Measurements from ENCODE around the gene CTNNBIP1. TPM values are rescaled to one million over a fixed set of nuclear protein-coding genes. Genes with fewer than 3 reads are reported as not detected.

The CTNNBIP1 gene
- total and polyA plus RNA-seq, 2 donors from 2014 or later: 21.9 to 26.4 TPM

GRCh38 chr1:9847269-9847668, 62.8 kb downstream of the CTNNBIP1 start:
- H3K9me3 ChIP-seq (ENCODE audit: control insufficient read depth in 2 of 3, insufficient read depth in 1 of 3, low read length in 3 of 3): no peaks in the 10 kb centered on the region
- FAIRE-seq (no peak), DNase-seq (no peak)
- intact Hi-C loops (cut with DNase I): no loop called here
- H3K4me3 ChIP-seq (ENCODE audit: low read length in 3 of 3): no peak overlapping the region
- no peak for TF ChIP-seq CTCF (IDR thresholded peaks at IDR 0.05; ENCODE audit: borderline replicate concordance, extremely low read depth, insufficient read depth)
- H3K27me3 ChIP-seq (ENCODE audit: control insufficient read depth, insufficient read depth, low read length): no peaks in the 10 kb centered on the region
- H3K27ac ChIP-seq (ENCODE audit: low read depth in 2 of 2, low read length in 2 of 2): no peak overlapping the region
- no peak overlapping the region for H3K9ac ChIP-seq (ENCODE audit: low read length in 3 of 3)
- H3K4me1 ChIP-seq (ENCODE audit: control insufficient read depth in 2 of 3, insufficient read depth in 2 of 3, low read depth in 1 of 3, low read length in 3 of 3): peaks cover 0 to 3% (median 0%) of the 10 kb centered on the region in 3 donors
- H3K36me3 ChIP-seq (ENCODE audit: control insufficient read depth in 2 of 3, insufficient read depth in 3 of 3, low read length in 3 of 3): no peaks in the 10 kb centered on the region

- intact Hi-C loops (cut with DNase I): no loop called here
- no peak for FAIRE-seq
- DNase-seq: peak in 3 of 5 donors; percentile 36 to 62 (median 40)
- no peaks in the 10 kb centered on the region for H3K27me3 ChIP-seq (ENCODE audit: control insufficient read depth, insufficient read depth, low read length)
- H3K36me3 ChIP-seq (ENCODE audit: control insufficient read depth in 2 of 3, insufficient read depth in 3 of 3, low read length in 3 of 3): no peaks in the 10 kb centered on the region
- H3K27ac ChIP-seq (ENCODE audit: low read depth in 2 of 2, low read length in 2 of 2): no peak overlapping the region
- no peaks in the 10 kb centered on the region for H3K9me3 ChIP-seq (ENCODE audit: control insufficient read depth in 2 of 3, insufficient read depth in 1 of 3, low read length in 3 of 3)
- H3K9ac ChIP-seq (ENCODE audit: low read length in 3 of 3): no peak overlapping the region
- TF ChIP-seq CTCF (IDR thresholded peaks at IDR 0.05; ENCODE audit: borderline replicate concordance, extremely low read depth, insufficient read depth): no peak
- H3K4me1 ChIP-seq (ENCODE audit: control insufficient read depth in 2 of 3, insufficient read depth in 2 of 3, low read depth in 1 of 3, low read length in 3 of 3): peaks cover 0 to 3% (median 0%) of the 10 kb centered on the region in 3 donors
- no peak overlapping the region for H3K4me3 ChIP-seq (ENCODE audit: low read length in 3 of 3)
Measured at GRCh38 chr1:9846611-9847171, 63.4 kb downstream of the CTNNBIP1 start.

GRCh38 chr1:9845914-9846313, 64.2 kb downstream of the CTNNBIP1 start:
- Histone ChIP-seq H3K27me3 (ENCODE audit: control insufficient read depth, insufficient read depth, low read length) (no peaks in the 10 kb centered on the region), H3K4me3 (ENCODE audit: low read length in 3 of 3) (no peak overlapping the region), H3K4me1 (ENCODE audit: control insufficient read depth in 2 of 3, insufficient read depth in 2 of 3, low read depth in 1 of 3, low read length in 3 of 3) (peaks cover 0 to 3% (median 0%) of the 10 kb centered on the region in 3 donors), H3K27ac (ENCODE audit: low read depth in 2 of 2, low read length in 2 of 2) (no peak overlapping the region), H3K9ac (ENCODE audit: low read length in 3 of 3) (no peak overlapping the region), H3K36me3 (ENCODE audit: control insufficient read depth in 2 of 3, insufficient read depth in 3 of 3, low read length in 3 of 3) (no peaks in the 10 kb centered on the region), H3K9me3 (ENCODE audit: control insufficient read depth in 2 of 3, insufficient read depth in 1 of 3, low read length in 3 of 3) (no peaks in the 10 kb centered on the region)
- TF ChIP-seq CTCF (IDR thresholded peaks at IDR 0.05; ENCODE audit: borderline replicate concordance, extremely low read depth, insufficient read depth): no peak
- no peak for FAIRE-seq
- intact Hi-C loops (cut with DNase I): no loop called here
- peak in 1 of 5 donors; percentile 50 for DNase-seq

GRCh38 chr1:9844756-9845155, 65.3 kb downstream of the CTNNBIP1 start:
- Histone ChIP-seq H3K36me3 (ENCODE audit: control insufficient read depth in 2 of 3, insufficient read depth in 3 of 3, low read length in 3 of 3) (no peaks in the 10 kb centered on the region), H3K4me3 (ENCODE audit: low read length in 3 of 3) (no peak overlapping the region), H3K9ac (ENCODE audit: low read length in 3 of 3) (no peak overlapping the region), H3K27ac (ENCODE audit: low read depth in 2 of 2, low read length in 2 of 2) (no peak overlapping the region), H3K9me3 (ENCODE audit: control insufficient read depth in 2 of 3, insufficient read depth in 1 of 3, low read length in 3 of 3) (no peaks in the 10 kb centered on the region), H3K27me3 (ENCODE audit: control insufficient read depth, insufficient read depth, low read length) (no peaks in the 10 kb centered on the region), H3K4me1 (ENCODE audit: control insufficient read depth in 2 of 3, insufficient read depth in 2 of 3, low read depth in 1 of 3, low read length in 3 of 3) (peaks cover 0 to 3% (median 0%) of the 10 kb centered on the region in 3 donors)
- DNase-seq (peak in 2 of 5 donors; percentile 41 to 45), FAIRE-seq (no peak)
- intact Hi-C loops (cut with DNase I): no loop called here
- TF ChIP-seq CTCF (IDR thresholded peaks at IDR 0.05; ENCODE audit: borderline replicate concordance, extremely low read depth, insufficient read depth): no peak
